Islet precursor cell (in vitro differentiated cells): ENCODE data around the gene IQCK.
"Not testable (repeated sequence)": the region's sequence is repeated elsewhere in the genome, so short reads cannot be mapped to it uniquely, and the experiment has no call there.

Experiments used
- DNase-seq: peaks from one replicate; pipeline ENCODE4 v3.0.0-alpha.2; 2018

The IQCK gene, protein sequence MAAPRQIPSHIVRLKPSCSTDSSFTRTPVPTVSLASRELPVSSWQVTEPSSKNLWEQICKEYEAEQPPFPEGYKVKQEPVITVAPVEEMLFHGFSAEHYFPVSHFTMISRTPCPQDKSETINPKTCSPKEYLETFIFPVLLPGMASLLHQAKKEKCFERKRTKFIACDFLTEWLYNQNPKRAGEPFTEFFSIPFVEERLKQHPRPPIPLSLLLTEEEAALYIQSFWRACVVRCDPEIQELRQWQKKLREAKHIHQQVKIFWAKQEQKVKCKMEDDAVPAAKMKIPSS

GRCh38 chr16:19717741-19718623 is at the start of gene IQCK, which contains the start of gene KNOP1:
TSS of gene IQCK (plus strand) at chr16:19718271. CDS start at chr16:19718307, 36 bp downstream.
TSS of gene KNOP1 (minus strand) at chr16:19718227. CDS start at chr16:19715035, 3,192 bp downstream.
- peak; percentile 95 for DNase-seq

- DNase-seq = no peak
These were observed 45.7 kb upstream of the IQCK start for GRCh38 chr16:19672378-19672777.

DNA sequence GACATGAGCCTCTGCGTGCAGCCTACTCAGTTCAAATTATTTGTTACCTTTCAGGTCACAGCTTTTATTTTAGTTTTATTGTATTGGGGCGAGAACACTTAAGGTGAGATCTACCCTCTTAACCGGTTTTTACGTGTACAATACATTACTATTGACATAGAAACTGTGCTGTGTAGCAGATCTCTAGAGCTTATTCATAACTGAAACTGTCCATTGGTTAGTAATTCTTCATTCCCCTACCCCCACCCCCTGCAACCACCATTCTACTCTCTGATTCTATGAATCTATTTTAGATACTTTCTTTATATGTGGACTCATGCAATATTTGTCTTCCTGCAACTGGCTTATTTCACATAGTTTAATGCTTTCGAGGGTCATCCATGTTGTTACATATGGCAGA is 43.6 kb upstream of the IQCK start:
- no peak for DNase-seq

- DNase-seq = no peak
These were observed 40.7 kb upstream of the IQCK start for GRCh38 chr16:19677402-19677801.

- no peak for DNase-seq
These were observed 39.3 kb upstream of the IQCK start for GRCh38 chr16:19678804-19679203.

DNA sequence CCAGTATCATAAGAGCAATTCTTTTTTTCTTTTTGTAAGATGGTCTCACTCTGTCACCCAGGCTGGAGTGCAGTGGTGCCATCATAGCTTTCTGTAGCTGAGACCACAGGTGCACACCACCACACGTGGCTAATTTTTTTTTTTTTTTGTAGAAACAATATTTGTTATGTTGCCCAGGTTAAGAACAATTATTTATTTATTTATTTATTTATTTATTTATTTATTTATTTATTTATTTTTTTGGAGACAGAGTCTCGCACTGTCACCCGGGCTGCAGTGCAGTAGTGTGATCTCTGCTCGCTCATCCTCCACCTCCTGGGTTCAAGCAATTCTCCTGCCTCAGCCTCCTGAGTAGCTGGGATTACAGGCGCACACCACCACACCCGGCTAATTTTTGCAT is 38.8 kb upstream of the IQCK start:
- not testable (repeated sequence) for DNase-seq

DNA sequence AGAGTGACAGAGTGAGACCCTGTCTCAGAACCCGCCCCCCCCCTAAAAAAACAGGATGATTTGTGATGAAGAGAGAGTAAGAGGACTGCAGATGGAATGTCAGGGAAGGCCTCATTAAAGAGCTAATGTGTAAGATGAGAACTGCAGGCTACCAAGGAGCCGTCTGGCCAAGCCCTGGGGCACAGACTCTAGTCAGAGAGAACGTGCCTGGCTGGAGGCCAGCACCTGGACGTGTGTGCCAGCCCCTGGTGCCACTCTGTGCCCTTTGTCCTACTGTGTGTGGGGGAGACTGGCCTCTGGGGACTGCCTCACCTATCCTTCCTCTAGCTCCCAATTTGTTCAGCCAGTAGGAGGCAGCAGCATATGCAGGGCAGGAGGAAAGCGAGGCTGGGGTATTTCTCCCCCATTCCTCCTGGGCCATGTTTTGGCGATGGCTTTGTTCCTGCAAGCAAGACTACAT is 37.2 kb upstream of the IQCK start:
- no peak for DNase-seq

- no peak for DNase-seq
These were observed 36.4 kb upstream of the IQCK start for GRCh38 chr16:19681637-19682036.

DNA sequence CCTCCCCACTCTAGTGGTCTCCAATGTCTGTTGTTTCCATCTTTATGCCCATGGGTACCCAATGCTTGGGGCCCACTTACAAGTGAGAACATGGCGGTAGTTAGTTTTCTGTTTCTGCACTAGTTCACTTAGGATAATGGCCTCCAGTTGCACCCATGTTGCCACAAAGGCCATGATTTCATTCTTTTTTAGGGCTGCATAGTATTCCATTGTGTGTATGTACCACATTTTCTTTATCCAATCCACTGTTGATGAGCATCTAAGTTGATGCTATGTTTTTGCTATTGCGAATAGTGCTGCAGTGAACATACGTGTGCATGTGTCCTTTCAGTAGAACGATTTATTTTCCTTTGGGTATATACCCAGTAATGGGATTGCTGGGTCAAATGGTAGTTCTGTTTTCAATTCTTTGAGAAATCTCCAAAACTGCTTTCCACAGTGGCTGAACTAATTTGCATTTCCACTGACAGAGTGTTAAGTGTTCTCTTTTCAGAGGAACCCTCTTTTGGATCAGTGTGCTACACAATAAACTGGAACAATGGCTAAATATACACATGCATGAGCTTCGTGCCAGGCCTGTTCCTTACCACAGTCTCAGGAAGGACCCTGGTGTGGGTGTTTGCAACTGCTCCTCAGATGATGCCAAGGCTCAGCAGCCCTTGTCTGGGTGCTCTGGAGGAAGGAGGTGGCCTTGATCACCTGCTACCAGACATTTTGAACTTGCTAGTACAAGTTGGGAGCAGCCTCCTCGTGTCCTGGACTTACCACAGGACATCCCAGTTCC is 34.4 kb upstream of the IQCK start:
- no peak for DNase-seq

DNA sequence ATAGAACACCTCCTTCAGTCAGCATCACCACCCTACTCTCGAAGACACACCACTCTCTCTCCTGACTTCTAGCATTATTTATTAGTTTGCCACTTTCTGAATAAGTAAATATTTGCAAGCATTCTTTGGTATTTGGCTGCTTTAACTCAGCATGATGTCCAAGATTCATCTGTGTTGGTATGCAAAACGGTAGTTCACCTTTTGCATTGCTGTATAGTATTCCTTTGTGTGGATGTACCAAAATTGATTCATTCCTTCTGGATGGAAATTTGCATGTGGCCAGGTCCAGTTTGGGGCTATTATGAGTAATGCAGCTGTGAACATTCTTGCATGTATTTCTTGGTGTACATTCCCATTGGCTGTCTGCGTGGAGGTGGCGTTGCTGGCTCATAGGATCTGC is 32.9 kb upstream of the IQCK start:
- no peak for DNase-seq

- DNase-seq = peak; percentile 62
These were observed 30.8 kb upstream of the IQCK start for GRCh38 chr16:19687279-19687678.

GRCh38 chr16:19688396-19689024 is 29.6 kb upstream of the IQCK start:
- no peak for DNase-seq

- no peak for DNase-seq
These were observed 28.7 kb upstream of the IQCK start for GRCh38 chr16:19689342-19689741.

DNA sequence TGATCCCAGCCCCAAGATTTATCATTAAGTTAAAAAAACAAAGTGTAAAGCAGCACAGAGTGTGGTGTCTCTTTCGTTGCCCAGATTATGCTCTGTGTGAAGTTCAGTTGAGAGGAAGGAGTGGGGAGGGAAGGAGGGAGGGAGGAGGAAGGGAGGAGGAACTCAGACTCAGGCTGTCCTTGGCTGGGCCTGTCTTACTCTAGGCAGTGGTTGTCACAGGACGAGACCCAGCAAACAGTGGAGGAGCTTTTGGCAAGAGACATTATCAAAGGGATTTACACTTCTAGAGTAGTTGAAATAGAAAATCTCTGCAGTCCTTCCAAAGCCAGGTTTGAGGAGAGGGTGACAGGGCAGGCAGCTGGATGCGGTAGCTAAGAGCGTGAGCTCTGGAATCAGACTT is 27.9 kb upstream of the IQCK start:
- DNase-seq = no peak

DNA sequence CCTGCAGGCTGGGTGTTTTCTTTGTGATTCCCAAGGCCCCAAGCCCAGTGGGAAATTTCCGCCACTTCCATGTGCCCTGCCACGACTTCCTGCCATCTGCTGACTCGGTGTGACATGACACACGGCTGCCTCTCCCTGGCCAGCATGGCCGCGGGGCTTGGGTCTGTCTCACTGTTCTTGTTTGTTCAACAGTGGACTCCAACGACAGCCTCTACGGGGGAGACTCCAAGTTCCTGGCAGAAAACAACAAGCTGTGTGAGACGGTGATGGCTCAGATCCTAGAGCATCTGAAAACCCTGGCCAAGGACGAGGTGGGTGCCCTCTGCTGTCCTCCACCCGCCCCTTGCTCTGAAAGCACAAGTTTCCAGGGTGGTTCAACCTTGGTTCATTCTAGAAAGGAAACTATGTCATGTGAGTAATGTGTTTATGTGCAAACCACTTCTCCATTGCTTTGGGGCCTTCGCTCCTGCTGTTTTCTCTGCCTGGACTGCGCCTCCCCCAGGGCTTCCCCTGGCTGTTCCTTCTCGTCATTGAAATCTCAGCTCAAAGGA is 26.8 kb upstream of the IQCK start:
- no peak for DNase-seq

DNA sequence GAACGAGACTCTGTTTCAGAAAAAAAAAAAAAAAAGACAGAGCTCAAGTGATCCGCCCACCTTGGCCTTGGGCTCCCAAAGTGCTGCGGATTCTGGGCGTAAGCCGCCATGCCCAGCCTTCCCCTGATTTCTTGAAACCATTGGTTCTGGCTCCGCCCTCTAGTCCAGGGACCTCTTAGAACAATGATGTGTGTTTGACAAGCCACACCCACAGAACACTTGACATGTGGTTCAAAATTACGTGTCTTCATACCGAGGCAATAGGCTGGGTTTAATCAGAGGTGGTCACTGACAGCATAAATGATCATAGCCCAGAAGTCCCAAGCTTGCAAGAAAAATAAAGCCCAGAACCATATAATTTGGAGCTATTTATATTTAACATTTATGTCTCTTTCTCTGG is 23.1 kb upstream of the IQCK start:
- DNase-seq = no peak

- no peak for DNase-seq
These were observed 21.7 kb upstream of the IQCK start for GRCh38 chr16:19696328-19696727.

- no peak for DNase-seq
These were observed 21.1 kb upstream of the IQCK start for GRCh38 chr16:19696961-19697360.

DNA sequence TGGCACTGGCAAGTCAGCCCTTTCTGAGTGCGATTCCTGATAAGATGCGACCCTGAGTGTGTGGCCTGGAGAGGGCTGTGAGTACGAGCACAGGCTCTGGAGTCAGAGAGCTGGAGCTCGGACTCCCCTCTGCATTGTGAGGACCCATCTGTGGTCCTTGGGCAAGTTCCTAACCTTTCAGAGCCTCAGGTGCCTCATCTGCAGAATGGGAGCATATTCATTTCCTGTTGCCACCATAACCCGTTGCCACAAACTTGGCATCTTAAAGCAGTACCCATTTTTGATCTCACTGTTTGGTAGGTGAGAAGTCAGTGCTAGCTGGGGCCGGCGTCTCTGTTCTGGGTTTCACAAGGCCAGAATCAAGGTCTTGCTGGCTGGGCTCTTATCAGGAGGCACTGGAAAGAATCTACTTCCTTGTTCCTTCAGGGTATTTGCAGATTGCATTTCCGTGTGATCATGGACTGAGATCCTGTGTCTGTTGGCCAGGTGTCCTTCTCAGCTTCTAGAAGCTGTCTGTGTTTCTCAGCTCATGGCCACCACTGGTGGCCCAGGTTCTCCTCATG is 20.2 kb upstream of the IQCK start:
- no peak for DNase-seq

DNA sequence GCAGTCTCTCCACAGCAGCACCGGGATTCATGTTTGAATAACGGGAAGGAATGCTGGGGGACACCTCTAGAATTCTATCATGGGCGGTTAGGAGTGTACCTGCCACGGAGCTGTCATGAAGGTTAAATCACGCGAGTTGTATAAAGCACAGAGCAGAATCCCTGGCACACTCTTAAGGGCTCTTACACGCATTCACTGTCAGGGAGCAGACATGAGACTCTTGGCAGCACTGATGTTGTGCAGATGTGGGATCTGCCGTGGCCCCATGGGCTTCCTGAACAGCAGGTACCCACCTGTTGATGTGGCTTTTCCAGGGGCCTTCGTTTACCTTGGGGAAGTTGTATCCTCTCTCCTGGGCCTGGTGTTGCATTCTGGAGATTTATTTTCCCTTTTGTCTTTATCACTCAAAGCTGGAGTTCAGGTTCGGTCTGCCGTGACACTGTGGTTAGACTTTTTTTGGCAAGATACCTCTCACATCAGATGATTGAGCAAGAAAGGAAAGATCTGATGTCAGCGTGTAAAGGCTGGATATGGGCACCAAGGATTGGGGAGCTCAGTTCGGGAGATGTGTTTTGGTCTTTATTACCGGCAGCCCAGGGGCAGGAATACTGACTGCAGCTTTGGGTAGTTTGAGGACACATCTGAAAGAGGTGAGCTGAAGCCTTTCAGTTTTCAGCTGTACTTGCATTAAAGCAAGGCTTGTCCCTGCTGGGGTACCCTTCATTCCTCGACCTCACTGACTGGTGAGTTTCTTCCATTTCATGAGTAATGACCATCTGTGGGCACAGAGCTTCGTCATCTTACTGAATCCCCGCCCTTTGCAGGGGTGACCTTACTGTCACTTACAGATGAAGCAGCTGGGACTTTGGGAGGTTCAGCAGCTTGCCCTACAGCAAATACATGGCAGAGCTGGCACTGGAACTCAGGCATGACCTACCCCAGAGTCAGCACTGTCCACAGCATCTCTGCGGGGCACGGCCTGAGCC is 19.3 kb upstream of the IQCK start:
- no peak for DNase-seq

DNA sequence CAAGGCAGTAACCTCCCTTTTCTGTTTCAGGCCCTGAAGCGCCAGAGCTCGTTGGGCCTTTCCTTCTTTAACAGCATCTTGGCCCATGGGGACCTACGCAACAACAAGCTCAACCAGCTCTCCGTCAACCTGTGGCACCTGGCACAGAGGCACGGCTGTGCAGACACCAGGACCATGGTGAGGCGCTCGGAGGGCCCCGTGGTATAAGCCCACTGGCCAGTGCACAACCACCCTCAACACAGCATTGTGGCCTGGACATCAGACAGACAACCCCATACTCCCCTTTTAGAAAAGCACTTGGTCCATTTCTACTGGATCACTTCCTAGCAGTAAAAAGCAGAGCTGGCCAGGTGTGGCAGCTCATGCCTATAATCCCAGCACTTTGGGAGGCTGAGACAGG is 18.6 kb upstream of the IQCK start:
- DNase-seq = no peak
